Activated naive CD4-positive, alpha-beta T cell treated with anti-CD3 and anti-CD28 coated beads, Interleukin-2, amount 50 U/mL, for 24 hours (primary cell): ENCODE results near the gene OR2W1.

Source experiments
- H3K27ac Mint-ChIP-seq: one replicate; pipeline ENCODE4 v1.8.0; 2021; ENCODE audit warnings: mild to moderate bottlenecking, mixed read lengths
- H3K27me3 Mint-ChIP-seq: one replicate; pipeline ENCODE4 v1.8.0; 2021; ENCODE audit warnings: mixed read lengths
- H3K36me3 Mint-ChIP-seq: one replicate; pipeline ENCODE4 v1.8.0; 2021; ENCODE audit warnings: mixed read lengths
- H3K4me1 Mint-ChIP-seq: one replicate; pipeline ENCODE4 v1.8.0; 2021; ENCODE audit warnings: mixed read lengths
- H3K4me3 Mint-ChIP-seq: one replicate; pipeline ENCODE4 v1.8.0; 2021; ENCODE audit warnings: mild to moderate bottlenecking, mixed read lengths
- H3K9me3 Mint-ChIP-seq: one replicate; pipeline ENCODE4 v1.8.0; 2021; ENCODE audit warnings: mixed read lengths

Gene OR2W1

GRCh38 chr6:29014729-29015608 lies 30.0 kb downstream of the OR2W1 start:
- Mint-ChIP-seq H3K4me1 (peaks cover 30% of the 10 kb centered on the region), H3K4me3 (no peak overlapping the region), H3K9me3 (no peaks in the 10 kb centered on the region), H3K27ac (no peak overlapping the region), H3K36me3 (no peaks in the 10 kb centered on the region), H3K27me3 (peaks cover 18% of the 10 kb centered on the region)

- Mint-ChIP-seq H3K36me3 (no peaks in the 10 kb centered on the region), H3K27ac (peak overlapping the region; percentile 44), H3K4me3 (peak overlapping the region; percentile 95), H3K27me3 (peaks cover 14% of the 10 kb centered on the region), H3K4me1 (peaks cover 20% of the 10 kb centered on the region), H3K9me3 (no peaks in the 10 kb centered on the region)
These were observed 33.7 kb downstream of the OR2W1 start for GRCh38 chr6:29011276-29011734.

GRCh38 chr6:29009358-29009757 lies 35.6 kb downstream of the OR2W1 start:
- Mint-ChIP-seq H3K36me3 (no peaks in the 10 kb centered on the region), H3K27ac (no peak overlapping the region), H3K27me3 (peaks cover 14% of the 10 kb centered on the region), H3K9me3 (no peaks in the 10 kb centered on the region), H3K4me1 (peaks cover 33% of the 10 kb centered on the region), H3K4me3 (no peak overlapping the region)

GRCh38 chr6:29008089-29008488 lies 36.9 kb downstream of the OR2W1 start:
- no peak overlapping the region for H3K4me3 Mint-ChIP-seq
- no peaks in the 10 kb centered on the region for H3K36me3 Mint-ChIP-seq
- peaks cover 7% of the 10 kb centered on the region for H3K27me3 Mint-ChIP-seq
- no peak overlapping the region for H3K27ac Mint-ChIP-seq
- peaks cover 34% of the 10 kb centered on the region for H3K4me1 Mint-ChIP-seq
- H3K9me3 Mint-ChIP-seq: no peaks in the 10 kb centered on the region

- peak within 1 kb of the TSS; percentile 82 for H3K27ac Mint-ChIP-seq
- no peaks in the 10 kb centered on the region for H3K36me3 Mint-ChIP-seq
- H3K27me3 Mint-ChIP-seq: peaks cover 1% of the 10 kb centered on the region
- peak within 1 kb of the TSS; percentile 93 for H3K4me3 Mint-ChIP-seq
- H3K9me3 Mint-ChIP-seq: no peaks in the 10 kb centered on the region
- H3K4me1 Mint-ChIP-seq: peaks cover 22% of the 10 kb centered on the region
These were observed 39.6 kb downstream of the OR2W1 start, which contains the start of gene ZNF311 for GRCh38 chr6:29005183-29005885. TSS of gene ZNF311 (minus strand) at chr6:29005315. CDS start at chr6:29003954, 1,361 bp downstream.

- Mint-ChIP-seq H3K4me1 (no peaks in the 10 kb centered on the region), H3K4me3 (no peak overlapping the region), H3K9me3 (no peaks in the 10 kb centered on the region), H3K27me3 (peaks cover 5% of the 10 kb centered on the region), H3K27ac (no peak overlapping the region), H3K36me3 (no peaks in the 10 kb centered on the region)
These were observed 48.0 kb downstream of the OR2W1 start for GRCh38 chr6:28996844-28997510.

- H3K4me3 Mint-ChIP-seq: no peak overlapping the region
- no peaks in the 10 kb centered on the region for H3K9me3 Mint-ChIP-seq
- no peaks in the 10 kb centered on the region for H3K36me3 Mint-ChIP-seq
- H3K27me3 Mint-ChIP-seq: peaks cover 5% of the 10 kb centered on the region
- no peak overlapping the region for H3K27ac Mint-ChIP-seq
- no peaks in the 10 kb centered on the region for H3K4me1 Mint-ChIP-seq
These were observed 49.8 kb downstream of the OR2W1 start for GRCh38 chr6:28995093-28995650.
